ENCODE data around the gene AHNAK. TPM values are rescaled to one million over a fixed set of nuclear protein-coding genes. Genes with fewer than 3 reads are reported as not detected.

AHNAK gene
- total and polyA plus RNA-seq, 2 donors (not counting 3 experiments of a cell fraction or from before 2014, with no cell fraction given): 35.2 to 436 TPM

GRCh38 chr11:62404901-62405300 lies 141.7 kb downstream of the AHNAK start:
- dilution Hi-C loops (cut with MboI; ENCODE audit: extremely low pct_ligation_motif_present, low sequenced_read_pairs): no loop called here

More at GRCh38 chr11:62404901-62405300, 141.7 kb downstream of the AHNAK start:
- Histone ChIP-seq H3K27me3 (ENCODE audit: control insufficient read depth in 2 of 2, insufficient read depth in 2 of 2, low read length in 2 of 2) (no peaks in the 10 kb centered on the region), H3K9me3 (replicated peaks; ENCODE audit: control insufficient read depth, insufficient read depth, low read length) (no peaks in the 10 kb centered on the region), H3K79me2 (ENCODE audit: control insufficient read depth, insufficient read depth, low read length) (no peaks in the 10 kb centered on the region), H3K36me3 (ENCODE audit: control insufficient read depth in 2 of 2, extremely low read depth in 1 of 2, insufficient read depth in 2 of 2, low read length in 2 of 2) (no peaks in the 10 kb centered on the region), H3K9ac (replicated peaks; ENCODE audit: extremely low read depth, insufficient read depth, low read length) (no peak overlapping the region), H4K20me1 (replicated peaks; ENCODE audit: control insufficient read depth, extremely low read depth, insufficient read depth, low read length) (no peaks in the 10 kb centered on the region), H2AFZ (ENCODE audit: low read depth, low read length) (no peak overlapping the region), H3K4me2 (ENCODE audit: insufficient read depth, low read length) (no peak overlapping the region), H3K9me1 (replicated peaks; ENCODE audit: control insufficient read depth, extremely low read depth, insufficient read depth, low read length) (no peaks in the 10 kb centered on the region), H3K4me1 (ENCODE audit: control insufficient read depth, extremely low read depth, insufficient read depth, low read length) (no peaks in the 10 kb centered on the region), H3K4me3 (replicated peaks in 1 of 3; ENCODE audit: insufficient read depth in 1 of 3, low read depth in 1 of 3, low read length in 3 of 3) (no peak overlapping the region), H3K27ac (ENCODE audit: insufficient read depth, low read depth, low read length) (no peak overlapping the region)
- intact Hi-C loops (cut with micrococcal nuclease): no loop called here
- FAIRE-seq (no peak), DNase-seq (ENCODE audit: low read depth, low spot score) (no peak)
- POLR2A ChIA-PET: no interaction called here
- no TSS peak for BruUV-seq (replicated peaks)
- no peak for TF ChIP-seq CTCF (IDR thresholded peaks at IDR 0.05; ENCODE audit: extremely low read depth in 1 of 2, insufficient read depth in 1 of 2, low read depth in 1 of 2, low read length in 2 of 2)
- no peak for TF ChIP-seq POLR2AphosphoS5 (IDR thresholded peaks at IDR 0.05; ENCODE audit: insufficient read depth, low read depth, low read length)
- no peak for TF ChIP-seq FOS (IDR thresholded peaks at IDR 0.05; ENCODE audit: borderline replicate concordance, insufficient read depth, low read length)
- no peak for TF ChIP-seq GATA2 (IDR thresholded peaks at IDR 0.05; ENCODE audit: insufficient read depth, insufficient read length, low read depth, low read length)
- TF ChIP-seq MAX (IDR thresholded peaks at IDR 0.05; ENCODE audit: insufficient read depth, insufficient read length): no peak
- TF ChIP-seq MYC (IDR thresholded peaks at IDR 0.05; ENCODE audit: low read depth, low read length): no peak
- TF ChIP-seq JUN (IDR thresholded peaks at IDR 0.05; ENCODE audit: borderline replicate concordance, insufficient read depth, insufficient read length, low read depth): no peak
- no peak for TF ChIP-seq EZH2 (IDR thresholded peaks at IDR 0.05; ENCODE audit: borderline replicate concordance, low read depth, low read length, severe bottlenecking)
- TF ChIP-seq POLR2A (IDR thresholded peaks at IDR 0.05; ENCODE audit: low read depth, low read length): no peak
- CTCF ChIA-PET: interaction anchor here (1.4 to 2.1 kb wide), 4 partner anchors 10 to 138 kb away, joined by 3 to 16 read pairs (median 6); no protein-coding TSS in a partner anchor
